Brain pericyte (primary cell): ENCODE data around the gene PDHX.
A peak's percentile ranks its signal among the peaks of the same experiment; 100 is the strongest.
"Not testable (repeated sequence)": the region's sequence is repeated elsewhere in the genome, so short reads cannot be mapped to it uniquely, and the experiment has no call there.

Experiments
- DNase-seq: peaks from one replicate; pipeline ENCODE4 v3.0.0-alpha.2; 2012; ENCODE audit warnings: low read depth, low spot score

Gene PDHX

DNA sequence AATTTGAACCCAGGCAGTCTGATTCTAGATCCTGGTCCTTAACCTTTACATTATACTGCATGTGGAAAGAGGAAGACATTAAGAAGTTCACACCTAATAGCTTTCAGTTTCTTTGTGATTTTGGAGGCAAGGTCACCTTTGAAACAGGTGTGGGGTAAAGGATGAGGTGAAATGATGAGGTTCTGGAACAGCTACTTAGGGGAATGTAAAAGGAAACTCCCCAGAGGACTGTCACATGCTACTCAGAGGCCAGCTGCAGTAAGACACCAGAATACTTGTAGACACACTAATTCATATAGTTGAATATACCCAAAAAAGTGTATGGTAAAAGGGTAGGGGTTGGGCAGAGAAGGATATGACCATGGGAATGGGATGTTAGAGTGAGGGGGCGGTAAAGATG lies 5.6 kb upstream of the PDHX start:
- DNase-seq = no peak

DNA sequence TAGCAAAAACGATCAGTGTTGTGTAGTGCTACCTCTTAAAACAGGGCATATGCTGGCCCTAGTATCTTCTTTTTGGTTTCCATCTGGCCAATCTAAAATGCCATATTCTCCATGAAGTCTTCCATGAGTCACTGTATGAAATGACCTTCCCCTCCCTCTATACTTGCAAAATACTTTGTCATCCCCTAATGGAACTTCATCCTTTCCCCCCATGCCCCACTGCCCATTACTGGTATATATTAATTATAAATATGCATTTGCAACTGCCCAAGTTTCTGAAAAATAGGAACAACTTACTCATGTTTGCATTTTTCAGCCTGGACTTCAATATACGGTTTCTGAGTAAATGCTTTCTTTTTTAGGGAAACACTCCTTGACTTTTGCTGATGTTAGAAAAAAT lies 4.7 kb upstream of the PDHX start:
- DNase-seq = no peak

DNA sequence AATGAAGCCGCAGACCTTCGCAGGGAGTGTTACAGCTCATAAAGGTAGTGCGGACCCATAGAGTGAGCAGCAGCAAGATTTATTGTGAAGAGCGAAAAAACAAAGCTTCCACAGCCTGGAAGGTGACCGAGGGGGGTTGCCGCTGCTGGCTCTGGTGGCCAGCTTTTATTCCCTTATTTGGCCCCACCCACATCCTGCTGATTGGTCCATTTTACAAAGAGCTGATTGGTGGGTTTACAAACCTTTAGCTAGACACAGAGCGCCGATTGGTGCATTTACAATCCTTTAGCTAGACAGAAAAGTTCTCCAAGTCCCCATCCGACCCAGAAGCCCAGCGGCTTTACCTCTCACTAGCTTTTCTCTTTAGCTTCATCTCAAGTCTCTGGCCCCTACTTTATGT lies 2.9 kb upstream of the PDHX start:
- DNase-seq = not testable (repeated sequence)

DNA sequence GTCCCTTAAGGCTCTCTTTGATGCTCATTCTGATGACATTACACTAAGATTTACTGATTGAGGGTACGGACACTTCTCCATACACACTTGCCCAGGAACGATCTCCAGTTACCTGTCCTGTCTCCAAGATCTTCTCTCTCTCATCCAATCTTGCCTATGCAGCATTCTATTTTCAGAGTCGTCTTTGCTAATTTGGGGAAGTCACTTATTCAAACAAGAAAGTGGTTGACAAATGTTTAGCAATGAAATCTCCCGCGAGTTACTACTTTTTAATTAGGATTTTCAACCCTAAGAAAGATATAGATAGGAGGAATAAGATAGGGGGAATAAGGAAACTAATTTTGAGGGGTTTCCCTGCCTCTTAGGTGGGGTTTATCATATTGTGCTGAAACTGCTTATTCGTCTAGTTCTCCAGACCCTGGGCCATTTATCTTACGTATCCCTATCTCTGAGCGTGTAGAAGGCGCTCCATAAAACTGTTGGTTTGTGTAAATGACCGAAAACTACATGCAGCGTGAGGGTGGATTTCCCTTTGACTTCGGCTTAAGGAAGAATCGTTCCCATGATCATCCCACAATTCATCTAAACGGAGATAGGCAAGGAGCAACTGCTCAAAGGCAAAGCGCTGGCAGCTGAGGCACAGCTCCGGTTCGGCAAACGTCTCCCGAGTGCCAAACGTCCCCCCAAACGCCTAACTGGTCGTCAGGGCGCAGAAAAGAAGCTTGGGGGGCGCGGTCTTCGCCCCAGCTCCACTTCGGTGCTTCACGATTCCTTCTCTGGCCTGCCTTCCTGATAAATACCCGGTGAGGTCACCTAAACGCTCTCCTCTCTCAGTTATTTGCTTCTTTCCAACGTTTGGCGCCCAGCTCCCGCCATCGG lies 1.0 kb upstream of the PDHX start:
- no peak for DNase-seq

DNA sequence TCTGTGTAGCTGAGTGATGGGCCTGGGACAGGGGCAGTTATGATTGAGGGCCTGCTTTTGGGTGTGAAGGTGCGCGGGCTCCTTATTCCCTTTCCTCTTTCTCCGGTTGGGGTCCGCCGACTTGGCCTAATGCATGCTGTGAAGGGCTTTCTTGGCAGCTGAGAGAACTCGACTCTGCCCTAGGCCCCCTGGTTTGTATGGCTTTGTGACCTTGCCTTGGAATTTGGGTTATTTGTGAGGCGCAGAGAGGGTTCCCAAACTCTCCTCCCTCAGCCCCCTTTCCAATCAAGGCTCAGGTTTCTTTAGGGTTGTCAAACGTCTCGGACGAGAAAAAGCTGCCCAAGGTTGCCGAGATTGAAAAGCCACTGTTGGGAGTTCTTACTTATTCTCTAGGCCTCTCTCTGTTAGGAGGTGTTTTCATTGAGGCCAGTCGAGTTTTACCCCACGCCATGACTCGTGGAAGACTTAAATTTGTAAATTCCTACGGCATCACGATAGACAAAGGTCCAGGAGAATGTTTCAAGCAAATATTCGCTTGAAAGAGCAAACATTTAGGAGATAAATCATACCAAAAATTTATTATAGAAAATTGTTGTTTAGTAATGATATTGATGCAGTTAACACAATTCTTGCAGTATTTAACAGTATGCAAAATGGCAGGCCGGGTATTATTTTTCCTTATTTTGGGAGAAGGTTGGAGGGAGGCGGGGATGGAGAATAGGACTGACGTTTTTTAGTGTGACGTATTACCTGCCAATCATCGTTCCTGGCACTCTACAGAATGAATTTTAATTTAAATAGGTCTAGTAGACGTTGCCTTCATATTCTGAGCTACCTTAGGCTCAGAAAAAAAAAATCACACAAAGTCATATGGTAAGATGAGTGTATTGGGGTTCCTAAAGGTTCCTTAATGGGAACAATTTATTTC lies 689 bp downstream of the PDHX start:
- DNase-seq = no peak

DNA sequence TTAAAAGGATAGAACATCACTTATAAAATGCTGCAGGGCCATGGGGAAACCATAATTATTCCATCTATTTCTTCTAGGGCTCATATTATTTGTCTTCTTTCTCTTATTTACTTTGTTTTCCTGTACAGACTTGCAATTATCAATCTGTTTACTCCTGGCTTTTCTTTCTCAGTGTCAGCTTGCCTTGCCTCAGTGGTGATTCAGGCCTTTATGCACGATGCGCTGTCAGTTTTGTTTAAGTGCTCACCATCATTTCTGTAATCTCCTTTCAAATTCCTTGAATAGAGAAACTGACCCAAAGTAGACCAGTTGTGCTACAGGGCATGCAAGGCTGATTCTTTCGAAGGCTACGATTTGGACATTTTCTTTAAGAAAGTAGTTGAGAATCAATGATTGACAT lies 4.7 kb downstream of the PDHX start:
- no peak for DNase-seq

DNA sequence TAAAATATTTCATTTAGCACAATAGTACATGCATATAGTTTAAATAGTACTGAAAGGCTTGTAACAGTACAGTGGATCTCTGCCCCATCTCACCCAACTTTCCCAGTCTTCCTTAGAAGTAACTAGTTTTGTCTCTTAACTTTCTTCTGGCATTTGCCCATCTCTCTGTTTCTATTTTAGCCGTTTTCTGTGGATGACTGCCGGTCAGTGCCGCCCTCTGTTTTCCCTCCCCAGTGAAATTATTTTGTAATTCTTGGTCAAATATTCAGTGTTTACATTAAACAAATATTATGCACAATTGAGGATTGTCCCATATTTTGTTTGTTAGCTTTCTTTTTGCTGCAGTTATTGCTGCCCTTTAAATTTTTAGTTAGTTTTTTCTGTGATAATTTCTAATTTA lies 8.3 kb downstream of the PDHX start:
- no peak for DNase-seq

DNA sequence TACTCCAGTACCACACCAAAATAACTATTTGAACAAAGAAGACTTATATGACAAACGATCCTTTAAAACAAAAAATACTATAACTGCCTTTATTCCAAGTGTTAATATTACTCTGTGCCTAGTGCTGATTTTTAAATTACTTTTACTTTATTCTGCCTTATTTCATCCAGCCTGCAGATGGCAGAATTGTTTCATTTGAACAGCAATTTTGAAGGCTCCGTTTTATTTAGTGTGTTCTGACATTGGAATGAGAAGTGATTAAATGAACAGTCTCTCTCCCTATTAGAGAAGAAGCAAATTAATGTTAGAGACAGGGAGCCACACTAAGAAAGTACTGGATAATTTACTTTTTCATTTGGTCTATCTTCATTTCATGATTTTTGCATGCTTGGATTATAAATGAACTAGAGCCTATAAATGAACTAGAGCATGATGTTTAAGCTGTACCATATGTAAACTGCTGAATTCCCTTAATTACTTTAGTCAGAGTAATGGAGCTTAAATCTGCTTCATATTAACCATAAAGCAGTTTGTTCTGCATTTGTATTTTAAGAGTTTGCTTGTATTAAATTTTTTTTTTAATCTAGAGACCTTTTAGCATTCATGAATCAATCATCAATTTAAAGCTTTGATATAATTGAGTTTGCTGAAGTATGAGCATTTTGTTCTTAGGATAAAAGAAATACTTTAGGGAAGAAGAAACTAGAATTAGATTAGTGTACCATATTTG lies 9.8 kb downstream of the PDHX start:
- peak; percentile 12 for DNase-seq

DNA sequence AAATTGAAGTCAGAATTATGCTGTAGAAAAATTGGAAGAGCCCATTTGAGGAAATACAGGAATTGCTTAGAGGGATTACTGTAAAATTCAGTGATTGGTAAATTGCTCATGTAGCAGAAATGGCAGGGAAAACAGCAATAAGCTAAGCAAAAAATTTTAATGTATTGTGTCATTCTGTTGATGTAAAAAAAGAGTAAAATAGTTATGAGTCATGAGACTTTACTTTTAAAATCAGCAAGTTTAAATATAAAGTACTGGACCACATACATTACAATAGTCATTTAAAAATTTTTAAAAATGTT lies 10.4 kb downstream of the PDHX start:
- DNase-seq = no peak

DNA sequence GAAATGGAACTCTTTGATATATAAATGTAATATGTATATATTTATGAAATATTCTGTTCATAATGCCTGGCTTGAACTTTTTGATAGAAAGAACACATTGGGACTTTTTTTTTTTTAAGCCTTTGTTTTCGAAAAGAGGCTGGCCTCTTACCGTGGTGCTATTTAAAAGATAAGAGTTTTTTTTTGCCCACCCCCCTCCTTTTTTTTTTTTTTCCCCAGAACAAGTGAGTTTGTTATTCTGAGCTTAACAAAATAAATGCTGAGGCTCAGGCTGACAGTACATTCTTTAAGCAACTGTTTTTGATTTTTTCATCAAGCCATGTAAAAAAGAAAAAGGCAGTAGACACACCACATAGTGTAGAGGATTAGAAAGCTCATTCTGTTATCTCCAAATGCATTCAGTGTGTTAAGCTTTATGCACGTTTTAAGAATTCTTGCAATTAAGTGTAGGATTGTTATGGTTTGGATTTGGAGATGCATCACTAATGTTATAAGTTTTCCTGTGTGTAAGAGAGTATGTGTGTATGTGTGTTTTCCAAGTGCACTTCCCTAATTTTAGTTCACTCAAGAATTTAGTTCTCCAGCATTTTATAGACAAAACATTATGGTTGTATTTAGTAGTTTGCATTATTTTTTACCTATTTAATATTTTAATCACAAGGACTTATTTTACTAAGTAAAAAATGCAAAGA lies 12.0 kb downstream of the PDHX start:
- no peak for DNase-seq

DNA sequence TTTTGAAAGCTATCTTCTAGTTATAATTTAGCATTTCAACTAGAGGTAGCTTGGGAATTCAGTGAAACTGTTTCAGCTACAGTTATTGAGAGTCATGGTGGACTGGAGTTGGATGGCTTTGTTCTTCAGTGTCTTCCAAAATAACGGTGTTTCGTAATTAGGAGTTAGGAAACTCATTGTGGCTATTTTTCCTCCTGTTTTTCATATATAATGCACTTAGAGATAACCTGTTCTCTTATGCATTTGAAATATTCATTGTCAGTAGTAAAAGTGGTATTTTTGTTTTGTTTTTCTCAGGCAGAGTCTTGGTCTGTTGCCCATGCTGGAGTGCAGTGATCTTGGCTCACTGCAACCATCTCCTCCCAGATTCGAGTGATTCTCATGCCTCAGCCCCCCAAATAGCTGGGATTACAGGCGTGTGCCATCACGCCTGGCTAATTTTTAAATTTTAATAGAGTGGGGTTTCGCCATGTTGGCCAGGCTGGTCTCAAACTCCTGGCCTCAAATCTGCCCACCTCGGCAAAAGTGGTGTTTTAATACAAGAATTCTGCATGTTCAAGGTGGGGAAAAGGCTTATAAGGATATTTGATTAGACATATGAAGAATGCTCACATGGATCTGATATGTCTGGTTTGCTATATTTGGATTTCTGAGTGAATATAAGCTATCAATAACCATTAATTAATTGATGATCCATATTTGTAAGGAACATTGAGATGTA lies 12.7 kb downstream of the PDHX start:
- DNase-seq = no peak

DNA sequence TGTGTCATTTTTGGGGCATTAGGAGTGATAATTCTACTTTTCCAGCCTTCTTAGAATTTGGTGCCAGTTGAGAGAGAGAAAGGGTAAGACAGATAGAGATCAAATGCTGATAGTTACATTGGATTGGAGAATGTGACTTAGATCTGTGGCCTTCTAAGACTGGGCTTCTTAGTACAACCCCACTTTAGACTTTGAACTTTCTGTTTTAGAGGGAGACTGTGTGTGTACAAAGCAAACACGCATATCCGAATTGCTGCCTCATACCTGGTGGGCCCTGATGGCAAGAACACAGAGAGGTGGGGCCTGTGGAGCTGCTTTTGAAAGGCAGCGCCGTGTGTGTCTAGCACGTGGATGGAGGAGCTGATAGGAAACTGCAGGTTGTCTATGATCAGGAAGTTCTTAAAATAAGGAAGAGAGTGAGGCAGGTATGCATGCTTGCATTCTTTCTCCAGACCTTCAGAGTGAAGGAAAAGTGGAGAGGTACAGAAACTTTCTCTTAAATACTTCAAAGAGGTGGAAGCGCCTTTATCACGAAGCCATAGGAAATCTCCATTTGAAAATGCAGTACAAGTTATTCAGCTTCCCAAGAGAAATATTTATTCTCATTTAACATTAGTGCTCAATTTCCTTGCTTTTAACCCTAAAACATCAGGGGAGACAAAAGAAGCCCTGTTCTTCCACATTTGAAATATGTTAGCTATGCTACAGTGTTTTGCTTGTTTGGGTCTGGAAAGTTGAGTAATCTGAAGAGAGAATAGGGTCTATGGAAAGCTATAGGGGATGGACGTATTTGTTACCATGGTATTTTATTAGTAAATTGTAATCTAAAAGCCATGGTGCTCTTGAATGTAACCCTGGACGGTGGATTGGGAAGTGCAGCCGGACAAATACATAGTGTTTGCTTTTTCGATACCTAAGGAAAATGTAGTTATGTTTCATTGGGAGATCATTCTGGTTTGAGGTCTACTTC lies 13.7 kb downstream of the PDHX start:
- DNase-seq = no peak

DNA sequence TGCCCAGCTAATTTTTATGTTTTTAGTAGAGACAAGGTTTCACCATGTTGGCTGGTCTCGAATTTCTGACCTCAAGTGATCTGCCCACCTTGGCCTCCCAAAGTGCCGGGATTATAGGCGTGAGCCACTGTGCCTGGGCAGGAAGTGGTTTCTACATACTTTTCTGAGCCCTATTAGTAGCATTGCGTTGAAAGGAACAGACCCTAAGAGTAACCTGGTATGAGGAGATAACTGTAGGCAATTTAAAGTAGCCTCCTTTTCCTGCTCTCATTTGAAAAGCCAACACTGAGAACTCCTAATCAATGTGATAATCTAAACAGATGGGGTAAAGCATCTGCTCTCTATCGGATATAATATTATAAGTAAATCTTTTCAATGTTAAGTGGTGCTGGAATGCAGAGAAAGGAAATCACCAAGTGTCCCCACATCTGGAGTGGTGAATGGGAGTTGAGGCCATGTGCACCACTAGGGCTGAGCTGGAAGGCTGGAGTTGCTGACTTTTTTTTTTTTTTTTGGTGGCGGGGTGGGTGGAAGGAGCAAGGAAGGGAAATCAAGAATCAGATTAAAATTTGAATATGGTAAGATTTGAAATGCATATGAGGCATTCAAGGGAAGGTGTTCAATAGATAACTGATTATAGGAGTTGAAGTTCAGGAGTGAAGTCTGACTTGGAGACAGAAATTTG lies 20.7 kb downstream of the PDHX start:
- no peak for DNase-seq

DNA sequence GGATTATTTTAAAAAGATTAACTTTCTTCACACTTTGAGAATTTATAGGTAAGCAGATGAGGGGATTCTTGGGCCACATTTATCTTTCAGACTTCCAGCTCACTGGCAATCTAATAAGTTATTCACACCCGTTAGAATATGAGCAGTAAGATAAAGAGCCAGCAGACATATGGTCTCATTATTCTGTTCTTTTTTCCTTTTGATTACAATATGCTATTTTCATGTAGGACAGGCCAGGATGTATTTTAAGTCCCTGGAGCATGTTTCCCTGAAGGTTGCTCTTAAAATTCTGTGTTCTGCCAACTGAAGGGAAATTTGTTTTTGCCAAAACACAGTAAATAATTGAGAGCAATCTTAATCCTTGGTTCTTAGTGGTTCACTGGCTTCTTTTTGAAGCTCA lies 22.2 kb downstream of the PDHX start:
- no peak for DNase-seq

DNA sequence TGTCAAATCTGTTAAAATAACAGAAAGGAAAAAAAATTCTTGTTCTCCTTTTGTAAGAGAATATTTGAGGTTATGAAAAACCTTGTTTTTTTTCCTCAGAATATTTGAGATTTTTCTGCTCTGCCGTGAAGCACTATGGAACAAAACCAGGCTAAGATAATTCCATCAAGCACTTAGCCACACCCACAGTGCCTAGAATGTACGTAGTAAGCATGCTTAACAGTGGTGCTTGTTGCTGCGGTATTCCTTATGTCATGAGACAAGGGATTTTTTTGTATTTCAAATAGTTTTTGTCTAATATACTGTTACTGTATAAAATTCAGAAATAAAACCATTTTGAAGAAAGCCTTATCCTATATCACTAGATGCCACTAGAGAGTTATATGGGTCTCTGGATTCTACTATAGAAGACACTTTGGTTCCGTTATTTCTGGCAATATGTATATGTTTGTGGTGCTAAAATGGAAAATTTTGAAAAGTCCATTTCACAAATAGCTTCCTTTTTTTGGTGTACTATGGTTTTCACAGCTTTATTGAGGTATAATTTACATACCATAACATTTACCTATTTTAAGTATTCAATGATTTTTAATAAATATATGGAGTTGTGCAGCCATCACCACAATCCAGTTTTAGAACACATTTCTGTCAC lies 23.7 kb downstream of the PDHX start:
- no peak for DNase-seq

DNA sequence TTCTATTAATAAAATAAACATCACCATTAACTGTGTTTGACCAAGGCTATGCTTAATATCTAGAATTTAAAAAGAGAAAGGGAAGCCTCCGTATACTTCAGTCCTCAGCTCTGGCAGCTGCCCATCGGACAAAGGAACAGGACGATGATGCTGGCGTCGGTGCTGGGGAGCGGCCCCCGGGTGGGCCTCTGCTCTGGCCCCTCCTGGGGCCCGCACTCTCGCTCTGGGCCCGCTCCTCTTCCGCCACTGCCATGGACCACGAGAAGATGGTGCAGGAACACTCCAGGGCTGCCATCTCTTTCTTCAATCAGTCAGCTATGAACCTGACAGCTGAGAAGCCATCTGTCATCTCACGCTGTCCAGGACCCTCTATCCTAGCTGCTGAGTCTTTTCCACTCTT lies 25.3 kb downstream of the PDHX start:
- no peak for DNase-seq

DNA sequence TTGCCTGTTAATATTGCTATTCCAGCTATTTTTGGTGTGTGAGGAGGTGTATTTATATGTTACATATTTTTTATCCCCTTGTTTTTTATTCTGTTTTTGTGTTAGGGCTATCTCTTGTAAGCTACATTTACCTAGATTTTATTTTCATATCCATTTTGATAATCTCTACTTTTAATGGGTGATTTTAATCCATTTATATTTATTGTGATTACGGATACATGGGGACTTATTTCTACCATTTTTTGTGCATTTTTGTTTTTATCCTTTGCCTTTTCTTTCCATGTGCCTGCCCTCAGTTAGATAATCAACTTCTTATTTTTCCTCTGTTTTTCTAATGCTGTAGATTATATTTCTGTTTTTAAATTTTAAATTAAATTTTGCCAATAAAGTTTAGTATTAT lies 28.3 kb downstream of the PDHX start:
- no peak for DNase-seq

DNA sequence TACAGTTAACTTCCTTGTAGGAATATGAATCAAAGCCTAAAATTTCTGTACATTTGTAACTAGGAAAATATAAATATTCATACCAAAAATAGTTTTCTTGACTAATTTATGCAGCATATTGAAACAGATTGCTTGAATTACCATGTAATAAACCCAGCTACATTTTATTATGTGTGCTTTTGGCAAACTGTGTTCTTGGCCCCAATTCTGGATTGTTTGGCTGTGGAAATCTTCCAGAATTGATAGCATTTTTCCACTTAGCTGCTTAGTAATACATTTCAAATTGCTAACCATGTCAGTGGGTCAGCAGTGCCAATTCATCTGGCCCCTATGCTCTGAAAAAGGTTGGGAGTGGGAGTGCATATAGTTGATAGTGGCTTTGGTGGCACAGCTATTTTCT lies 32.3 kb downstream of the PDHX start:
- DNase-seq = no peak

DNA sequence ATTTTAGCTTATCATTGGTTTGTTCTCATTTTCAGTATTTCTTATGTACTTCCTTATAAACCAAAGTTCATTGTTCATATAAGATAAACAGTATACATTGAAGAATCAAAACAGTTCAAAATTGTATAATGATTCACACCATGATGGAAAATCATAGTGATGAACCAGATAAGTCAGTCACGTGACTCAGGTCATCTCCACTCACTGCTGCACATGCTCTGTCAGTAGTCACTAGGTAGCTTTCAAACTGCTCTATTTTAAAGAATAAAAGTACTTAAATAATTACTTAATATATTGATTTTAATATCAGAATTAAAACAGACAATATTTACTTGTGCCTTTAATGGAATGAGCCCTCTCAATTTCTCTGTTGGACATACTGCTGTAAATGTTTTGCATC lies 37.5 kb downstream of the PDHX start:
- no peak for DNase-seq
